NCI-H1694 (cell line): ENCODE results near the gene SNX14.

ENCODE experiments used
- DNase-seq: peaks from one replicate; lab custom pipeline; 2025; lab: John Stamatoyannopoulos, UW

The SNX14 gene

DNA sequence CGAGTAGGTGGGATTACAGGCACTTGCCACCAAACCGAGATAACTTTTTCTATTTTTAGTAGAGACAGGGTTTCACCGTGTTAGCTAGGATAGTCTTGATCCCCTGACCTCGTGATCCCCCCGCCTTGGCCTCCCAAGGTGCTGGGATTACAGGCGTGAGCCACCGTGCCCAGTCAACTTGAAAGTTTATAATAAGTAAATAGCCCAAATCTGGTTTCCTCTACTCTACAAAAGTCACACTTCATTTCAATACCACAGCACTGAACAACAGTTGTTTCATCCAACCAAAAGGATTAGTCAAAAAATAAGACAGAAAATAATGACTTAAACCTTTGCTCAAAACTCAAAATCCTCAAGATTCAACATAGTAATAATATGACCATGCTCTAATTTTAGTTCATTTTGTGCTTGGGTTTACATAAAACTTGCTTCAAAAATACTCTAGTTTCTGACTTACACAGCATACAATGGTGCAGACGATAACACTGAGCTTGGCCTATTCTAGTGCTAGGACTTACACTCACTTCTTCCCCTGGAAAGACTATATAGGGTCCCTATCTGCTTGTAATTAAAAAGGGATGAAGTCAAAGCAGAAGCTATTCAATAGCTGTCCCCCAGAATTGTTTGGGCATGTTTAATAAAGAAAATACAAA is 87.1 kb downstream of the SNX14 start:
- DNase-seq: no peak

DNA sequence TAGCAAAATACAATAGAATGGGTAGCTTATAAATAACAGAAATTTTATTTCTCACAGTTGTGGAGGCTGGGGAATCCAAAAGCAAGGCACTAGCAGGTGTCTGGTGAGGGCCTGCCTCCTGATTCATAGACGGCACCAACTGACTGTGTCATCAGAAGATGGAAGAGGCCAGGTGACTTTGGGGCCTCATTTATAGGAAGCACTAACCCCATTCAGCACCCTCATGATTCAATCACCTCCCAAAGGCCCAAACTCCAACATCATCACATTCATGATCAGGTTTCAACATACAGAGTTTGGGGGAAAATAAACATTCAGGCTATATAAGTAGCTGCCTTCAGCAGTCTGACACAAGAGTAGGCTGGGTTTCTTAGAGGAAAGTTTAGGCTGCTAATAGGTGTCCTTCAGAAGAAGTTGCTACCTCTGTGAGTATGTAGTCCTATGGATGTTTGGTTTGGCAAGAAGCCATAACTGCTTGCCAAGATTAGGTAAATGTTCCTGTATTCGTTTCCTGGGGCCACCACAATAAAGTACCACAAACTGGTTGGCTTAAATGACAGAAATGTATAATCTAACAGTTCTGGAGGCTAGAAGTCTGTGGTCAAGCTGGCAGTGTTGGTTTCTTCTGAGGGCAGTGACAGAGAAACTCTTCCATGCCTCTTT is 94.9 kb downstream of the SNX14 start:
- no peak for DNase-seq

DNA sequence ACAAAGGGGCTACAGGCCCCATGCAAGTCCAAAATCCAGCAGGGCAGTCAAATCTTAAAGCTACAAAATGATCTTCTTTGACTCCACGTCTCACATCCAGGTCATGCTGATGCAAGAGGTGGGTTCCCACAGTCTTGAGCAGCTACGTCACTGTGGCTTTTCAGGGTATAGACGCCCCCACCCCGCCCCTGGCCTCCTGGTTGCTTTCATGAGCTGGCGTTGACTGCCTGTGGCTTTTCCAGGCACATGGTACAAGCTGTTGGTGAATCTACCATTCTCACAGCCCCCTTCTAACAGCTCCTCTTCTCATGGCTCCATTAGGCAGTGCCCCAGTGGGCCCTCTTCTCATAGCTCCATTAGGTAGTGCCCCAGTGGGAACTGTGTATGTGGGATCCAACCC is 96.8 kb downstream of the SNX14 start:
- no peak for DNase-seq

DNA sequence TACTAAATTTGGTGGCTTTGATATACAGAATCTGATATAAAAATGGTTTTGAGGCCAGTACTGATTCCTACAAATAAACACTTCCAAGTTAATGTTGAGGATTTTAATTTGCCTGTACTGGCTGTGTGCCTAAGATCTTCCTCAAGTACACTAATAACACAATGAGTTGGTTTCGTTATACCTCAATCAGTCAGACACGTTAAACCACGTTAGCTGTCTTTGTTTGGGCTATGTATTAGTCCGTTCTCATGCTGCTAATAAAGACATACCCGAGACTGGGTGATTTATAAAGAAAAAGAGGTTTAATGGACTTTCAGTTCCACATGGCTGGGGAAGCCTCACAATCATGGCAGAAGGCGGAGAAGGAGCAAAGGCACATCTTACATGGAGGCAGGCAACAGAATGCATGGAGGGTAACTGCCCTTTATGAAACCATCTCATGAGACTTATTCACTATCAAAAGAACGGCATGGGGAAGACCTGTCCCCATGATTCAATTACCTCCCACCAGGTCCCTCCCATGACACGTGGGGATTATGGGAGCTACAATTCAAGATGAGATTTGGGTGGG is 97.6 kb downstream of the SNX14 start:
- DNase-seq: no peak

DNA sequence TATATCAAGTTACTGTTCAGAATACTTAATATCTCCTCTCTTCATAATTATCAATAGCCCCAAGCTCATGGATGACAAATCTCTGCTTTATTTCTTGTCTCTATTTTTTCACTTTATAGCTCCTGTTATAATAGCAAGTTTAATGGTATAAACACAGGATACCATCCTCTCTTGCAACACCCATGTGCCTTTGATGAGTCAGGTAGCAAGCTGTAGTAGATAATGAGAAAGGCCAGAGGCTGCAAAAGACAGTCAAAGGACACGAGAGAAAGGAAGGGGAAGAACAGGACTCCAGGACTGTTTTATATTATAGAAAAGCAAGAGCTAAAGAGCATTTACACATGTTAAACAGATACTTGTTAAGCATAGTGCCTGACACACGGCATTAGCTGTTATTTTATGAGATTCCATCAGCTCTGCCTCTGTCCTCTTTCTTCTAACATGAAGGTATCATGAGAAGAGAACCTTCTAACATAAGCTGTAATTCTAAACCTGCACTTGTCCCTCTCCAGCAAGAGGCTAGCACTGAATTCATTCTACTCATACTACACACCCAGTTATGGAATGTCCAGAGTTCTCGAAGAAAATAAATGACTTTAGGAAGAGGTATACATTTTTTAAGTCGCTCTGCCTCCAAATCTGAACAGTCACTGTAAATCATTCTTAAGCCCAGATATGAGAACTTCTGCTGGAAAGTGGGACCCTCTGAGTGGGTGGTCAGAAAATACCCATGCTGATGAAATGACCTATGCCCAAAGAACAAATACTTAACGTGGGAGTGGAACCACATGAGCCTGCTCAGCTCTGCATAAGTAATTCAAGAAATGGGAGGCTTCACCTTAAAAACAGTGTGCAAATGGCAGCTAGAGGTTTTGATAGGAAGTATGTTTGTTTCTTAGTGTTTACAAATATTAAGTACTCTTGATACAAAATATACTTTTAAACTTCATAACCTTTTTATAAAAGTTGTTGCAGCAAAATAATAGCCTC is 98.8 kb downstream of the SNX14 start:
- DNase-seq: no peak

DNA sequence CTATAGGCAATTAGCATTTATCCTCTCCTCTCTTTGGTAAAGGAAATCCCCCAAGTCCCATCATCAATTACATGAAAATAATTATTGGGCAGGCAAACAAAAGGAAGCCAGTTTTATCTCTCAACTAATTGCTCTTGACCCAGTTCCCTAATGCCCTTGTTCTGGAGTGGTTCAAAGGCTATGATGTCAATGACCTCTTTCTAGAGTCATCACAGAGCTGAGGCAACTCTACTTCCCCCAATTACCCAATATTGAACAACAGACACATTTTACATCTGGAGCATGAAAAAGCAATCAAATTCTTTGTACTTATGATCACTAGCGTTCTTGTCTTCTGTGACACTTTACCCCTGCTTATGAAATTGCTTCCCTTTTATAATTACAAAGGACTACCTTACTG is 100.3 kb downstream of the SNX14 start:
- DNase-seq: no peak

DNA sequence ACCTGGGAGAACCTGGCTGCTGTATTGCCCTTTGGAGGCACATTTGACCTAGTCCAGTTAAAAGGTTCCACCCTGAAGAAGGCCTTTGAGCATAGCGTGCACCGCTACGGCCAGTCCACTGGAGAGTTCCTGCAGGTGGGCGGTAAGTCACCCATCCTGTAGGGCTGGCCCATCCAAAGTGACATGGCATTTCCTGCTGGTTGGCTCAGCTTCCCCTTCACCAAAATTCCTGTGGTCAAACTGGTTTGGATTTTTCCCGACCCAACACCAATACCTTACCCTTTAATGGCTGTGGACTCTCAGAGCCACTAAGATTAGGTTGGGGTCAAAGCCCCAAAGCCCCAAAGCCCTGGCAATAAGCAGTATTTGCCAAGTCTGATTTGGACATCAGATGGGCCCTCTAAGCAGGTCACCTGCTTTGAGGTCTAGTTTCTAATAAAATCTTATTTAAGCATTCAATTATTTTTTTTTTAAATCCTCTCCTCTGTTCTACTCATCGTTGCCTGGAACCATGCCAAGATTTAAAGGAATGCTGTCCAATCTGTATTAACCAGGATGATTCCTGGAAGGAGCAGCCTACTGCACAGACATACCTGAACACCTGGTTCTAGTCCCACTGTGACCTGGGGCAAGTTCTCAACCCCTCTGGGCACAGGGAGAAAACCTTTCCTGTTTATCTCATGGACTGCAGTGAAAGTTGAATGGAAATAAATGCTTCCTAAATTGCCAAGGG is 103.0 kb downstream of the SNX14 start:
- DNase-seq: no peak

DNA sequence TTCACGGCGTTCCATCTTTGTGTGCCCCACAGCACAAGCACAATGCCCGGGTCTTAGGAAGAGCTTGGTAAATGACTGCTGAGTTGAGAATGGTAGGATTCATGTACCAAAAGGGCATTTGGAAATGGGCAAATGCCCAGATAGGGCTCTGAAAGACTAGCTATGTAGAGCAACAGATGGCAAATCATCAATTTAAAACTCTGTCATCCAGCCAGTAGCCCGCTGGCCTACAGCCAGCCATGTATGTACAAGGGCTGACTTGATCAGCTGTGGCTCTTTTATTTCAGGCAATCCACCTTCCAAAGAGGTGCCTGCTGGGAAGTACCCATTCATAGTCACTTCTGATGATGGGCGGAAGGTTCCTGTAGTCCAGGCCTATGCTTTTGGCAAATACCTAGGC is 108.7 kb downstream of the SNX14 start:
- DNase-seq: peak; percentile 79

DNA sequence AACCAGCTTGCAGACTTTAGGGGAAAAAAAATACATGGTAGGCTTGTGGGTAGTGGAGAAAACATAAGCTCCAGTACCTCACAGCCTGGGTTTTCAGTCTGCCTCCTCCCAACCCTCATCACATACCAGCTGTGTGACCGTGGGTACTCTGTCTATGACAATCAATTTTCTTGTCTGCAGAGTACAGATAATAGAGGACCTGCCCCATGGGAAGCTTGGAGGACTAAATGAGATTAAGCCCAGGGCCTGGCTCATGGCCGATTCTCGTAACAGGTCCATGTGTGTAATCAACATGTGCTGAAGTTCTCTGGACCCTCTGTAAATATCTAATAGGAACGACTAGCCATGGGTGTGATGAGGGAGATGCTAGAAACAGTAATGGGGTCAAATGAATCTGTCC is 109.8 kb downstream of the SNX14 start:
- no peak for DNase-seq

DNA sequence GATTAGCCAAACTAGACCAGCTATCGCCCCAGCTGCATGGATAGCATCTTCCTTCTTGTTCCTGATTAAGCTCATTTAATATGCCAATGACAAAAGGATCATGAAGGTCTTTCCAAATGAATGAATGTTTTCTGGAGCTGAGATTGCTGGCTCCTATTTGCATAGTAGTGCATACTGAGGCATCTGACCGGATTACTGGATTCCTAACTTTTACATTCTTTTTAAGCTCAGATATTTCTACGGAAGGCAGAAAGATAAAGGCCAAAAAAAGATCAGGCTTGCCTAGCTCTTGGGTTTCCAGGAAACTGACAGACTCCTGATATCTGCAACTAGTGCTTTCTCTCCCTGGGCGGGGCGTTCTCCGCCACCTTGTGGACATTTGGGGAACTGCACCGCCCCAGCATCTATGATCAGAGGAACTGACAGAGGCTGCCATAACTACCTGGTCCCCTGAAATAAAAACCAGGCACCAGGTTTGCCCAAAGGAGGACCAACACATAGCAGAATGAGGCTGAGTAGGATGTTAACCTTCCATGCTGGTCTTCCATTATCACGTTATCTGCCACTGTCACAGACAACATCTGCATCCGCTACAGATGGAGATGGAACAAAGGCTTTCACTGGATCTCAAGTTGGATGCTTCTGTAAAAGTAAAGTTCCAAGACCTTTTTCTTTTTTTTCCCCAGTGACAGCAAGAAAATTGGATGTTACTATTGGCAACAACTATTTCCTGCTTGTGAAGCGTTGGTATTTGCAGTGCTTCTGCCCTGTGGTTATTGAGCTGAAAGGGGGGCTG is 110.6 kb downstream of the SNX14 start:
- DNase-seq: peak; percentile 29

DNA sequence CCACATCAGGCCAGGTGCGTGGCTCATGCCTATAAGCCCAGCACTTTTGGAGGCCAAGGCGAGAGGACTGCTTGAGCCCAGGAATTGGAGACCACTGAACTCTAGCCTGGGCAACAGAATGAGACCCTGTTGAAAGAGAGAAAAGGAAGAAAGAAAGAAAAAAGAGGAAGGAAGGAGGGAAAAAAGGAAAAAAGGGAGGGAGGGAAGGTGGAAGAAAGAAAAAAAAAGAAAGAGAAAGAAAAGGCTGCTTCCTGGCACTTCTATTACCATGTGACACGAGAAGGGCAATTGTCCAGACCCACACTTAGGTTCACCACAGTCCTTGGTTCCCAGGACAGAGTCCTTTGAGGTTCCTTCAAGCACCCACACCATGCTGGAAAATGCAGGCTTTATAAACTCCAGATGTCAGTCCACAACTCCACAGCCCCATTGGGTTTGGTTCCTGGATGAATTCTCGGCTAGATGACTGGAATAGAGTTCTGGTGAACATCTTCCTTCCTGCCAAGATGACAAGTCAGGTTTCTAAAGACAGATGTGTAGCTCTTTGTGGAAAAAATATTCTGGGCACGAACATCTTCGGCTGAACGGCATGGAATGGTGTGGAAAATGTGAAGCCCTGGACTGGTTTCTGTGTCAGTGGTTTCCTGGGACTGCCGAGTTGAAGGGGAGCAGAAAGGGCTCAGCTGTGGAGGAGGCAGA is 111.3 kb downstream of the SNX14 start:
- no peak for DNase-seq

DNA sequence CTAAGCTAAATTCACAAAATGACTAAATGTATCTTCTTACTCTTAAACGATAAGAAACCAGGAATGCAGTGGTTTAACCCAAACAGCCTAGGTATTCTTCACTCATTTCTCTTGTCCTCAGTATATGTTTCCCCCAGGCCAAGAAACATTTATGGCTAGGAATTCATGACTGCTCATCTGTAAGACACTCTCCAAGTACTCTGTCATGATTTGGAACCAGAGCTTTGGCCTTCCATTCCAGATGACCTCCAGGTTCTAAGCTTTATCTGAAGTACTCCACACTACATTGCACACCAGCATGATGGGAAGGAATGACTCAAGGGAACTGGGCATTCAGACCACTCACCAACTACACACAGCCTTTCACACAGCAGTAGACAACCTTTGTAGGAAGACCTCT is 114.5 kb downstream of the SNX14 start:
- no peak for DNase-seq

DNA sequence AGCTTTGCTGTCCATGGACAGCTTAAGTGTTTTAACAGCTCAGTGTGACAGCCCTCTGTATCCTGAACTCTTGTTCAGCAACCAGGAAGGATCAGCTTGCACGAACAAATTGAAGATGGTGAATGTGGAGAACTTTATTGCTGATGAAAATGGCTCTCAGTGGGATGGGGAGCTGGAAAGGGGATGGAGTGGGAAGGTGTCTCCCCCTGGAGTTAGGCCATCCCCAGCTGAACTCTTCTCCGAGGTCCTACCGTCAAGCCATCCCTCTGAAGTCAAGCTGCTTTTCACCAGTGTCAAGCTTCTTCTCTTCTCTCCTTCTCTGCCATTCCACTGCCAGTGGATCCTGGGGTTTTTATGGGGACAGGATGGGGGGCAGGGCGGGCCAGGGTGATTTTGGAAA is 117.1 kb downstream of the SNX14 start:
- DNase-seq: no peak

DNA sequence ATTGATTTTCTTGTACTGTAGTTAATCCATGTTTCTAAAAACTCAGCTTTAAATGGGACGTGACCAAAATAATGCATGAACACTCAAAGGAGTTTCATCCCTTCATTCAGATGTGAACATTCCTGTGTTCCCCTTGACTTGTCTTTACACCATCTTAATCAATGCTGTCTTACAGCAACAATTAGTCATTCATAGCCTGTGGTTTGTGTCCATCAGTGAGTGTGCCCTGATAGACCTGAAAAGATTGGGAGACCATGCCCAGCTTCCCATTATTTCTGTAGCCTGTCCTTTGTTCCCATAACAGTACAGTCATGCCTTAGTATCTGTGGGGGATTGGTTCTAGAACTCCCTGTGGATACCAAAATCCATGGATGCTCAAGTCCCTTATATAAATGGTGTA is 119.9 kb downstream of the SNX14 start:
- no peak for DNase-seq

DNA sequence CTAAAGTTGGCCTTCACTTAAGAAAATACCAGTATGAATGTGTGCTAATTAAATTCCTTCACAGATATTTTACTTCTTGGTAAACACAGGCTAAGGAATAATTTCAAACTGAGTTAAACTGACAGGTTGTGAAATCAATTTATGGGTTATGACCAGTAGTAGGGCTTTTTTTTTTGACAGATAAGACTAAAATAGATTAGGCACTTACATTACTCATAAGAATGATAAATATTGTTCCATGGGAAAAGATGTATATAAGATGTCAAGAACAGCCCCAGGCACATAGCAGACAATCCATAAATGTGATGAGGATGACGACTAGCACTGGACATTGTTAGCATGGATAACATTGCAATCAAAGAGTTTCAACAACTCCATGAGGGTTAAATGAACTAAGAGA is 120.9 kb downstream of the SNX14 start:
- DNase-seq: no peak

DNA sequence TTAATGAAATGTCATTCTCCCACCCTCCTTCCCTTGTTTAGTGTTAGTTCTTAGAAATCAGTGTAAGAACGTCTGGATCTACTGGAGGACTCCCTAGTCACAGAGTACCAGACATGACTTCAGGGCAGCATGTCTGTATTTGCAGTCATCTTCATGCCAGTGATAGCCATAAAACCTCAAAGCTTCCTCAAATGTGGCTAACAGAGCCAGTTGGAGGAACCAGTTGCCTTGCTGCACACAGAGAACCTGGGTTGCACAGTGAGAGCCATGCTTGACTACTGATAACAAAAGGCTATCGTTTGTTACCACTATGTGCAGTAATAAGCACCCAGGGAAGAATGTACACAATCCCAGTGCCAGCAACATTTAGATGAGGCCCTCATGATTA is 123.6 kb downstream of the SNX14 start:
- DNase-seq: no peak

DNA sequence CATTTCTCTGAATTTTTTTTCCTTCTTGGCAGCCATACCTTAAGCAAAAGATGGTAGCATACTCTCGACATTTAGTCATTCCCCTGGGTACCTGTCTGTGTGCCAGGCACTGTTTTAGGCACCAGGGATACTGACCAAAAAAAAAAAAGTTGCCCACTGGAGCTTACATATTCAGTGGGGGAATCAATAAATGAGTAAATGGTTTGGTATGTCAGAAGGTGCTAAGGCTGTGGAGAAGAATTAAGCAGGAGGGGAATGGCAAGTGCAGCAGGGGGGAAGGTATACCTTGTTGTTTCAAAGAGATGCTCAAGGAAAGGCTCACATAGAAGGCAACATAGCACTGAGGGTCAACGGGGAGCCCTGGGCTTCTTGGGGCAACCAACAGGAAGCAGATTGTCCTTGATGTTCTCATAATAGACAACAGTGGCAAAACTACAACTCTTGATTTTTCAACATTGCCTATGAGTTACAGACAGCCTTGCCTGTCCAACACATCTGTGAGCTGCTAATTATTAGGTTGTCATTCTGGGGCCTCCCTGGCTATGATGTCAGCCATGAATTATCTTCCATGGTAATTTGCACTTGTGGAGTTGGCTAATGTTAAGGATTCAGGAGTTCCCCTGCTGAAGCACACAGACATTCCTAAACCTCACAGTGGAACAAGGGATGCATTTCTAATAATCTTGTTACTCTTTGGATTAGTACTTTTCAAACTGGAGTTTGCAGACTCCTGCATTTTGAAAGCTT is 124.2 kb downstream of the SNX14 start:
- no peak for DNase-seq

DNA sequence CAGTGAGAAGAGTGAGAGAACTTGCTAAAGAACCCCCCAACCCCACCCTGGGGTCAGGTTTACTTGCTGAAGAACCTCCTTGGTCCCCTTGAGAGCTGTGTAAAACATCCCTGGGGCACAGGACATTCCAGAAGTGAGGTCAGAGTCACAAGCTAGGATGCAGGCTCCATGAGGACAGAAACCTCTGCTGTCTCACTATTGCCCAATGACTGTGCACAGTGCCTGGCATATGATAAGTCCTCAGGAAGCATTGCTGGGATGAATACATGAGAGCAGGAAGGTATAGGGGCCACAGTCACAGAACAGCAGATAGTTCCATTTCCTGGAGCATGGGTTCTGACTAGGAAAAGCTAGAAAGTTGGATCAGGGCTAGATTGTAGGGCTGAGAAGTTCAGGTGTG is 125.3 kb downstream of the SNX14 start:
- DNase-seq: no peak

DNA sequence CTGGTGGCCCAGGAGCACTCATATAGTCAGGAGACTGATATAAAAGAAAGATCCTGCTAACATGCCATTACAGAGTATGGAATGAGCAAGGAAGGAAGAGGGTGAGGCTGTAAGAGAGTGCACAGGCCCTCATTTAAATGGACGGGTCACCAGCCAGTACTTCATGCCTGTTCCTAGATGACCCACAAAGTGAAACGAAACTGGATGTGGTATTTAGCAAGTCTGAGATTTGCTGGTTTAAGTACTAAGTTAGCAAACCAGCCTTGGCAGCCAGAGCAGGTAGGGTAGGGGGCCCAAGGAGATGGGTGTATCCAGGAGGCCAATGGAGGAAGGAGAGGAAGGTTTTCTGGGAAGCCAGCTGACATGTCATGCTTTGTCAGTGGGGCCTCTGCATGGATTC is 127.9 kb downstream of the SNX14 start:
- no peak for DNase-seq

DNA sequence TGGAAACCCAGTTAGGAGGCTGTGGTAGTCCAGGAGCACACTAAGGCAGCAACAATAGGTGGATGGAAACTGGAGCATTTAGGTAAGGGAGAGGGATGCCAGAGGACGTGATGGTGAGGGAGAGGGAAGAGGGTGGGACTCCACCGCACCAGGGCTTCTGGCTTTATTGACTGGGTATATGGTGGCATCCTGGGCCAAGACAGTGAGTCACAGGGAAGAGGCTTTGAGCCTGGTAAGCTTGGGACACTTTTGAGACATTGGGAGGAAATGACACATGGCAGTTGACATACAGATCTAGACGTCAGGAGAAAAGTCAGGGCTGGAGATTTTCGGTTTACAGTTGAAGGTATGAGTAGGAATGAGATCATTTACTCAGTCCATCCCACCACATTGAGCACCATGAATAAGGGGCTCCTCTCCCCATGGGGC is 128.9 kb downstream of the SNX14 start:
- DNase-seq: no peak
